Esophagus muscularis mucosa (tissue), 4 donors: ENCODE data around the gene SLC14A1.

Source experiments
- EP300 ChIP-seq: sonication (generic); formaldehyde crosslinking; IDR thresholded peaks from one replicate; pipeline ENCODE4 v1.6.1; 2017; ENCODE audit warnings: antibody characterized with exemption
- POLR2AphosphoS5 ChIP-seq, 2 donors: sonication (generic); formaldehyde crosslinking; IDR thresholded peaks; one replicate each; pipeline ENCODE4 v1.6.1; 2017; ENCODE audit warnings: antibody characterized with exemption in 2 of 2
- TF ChIP-seq, protein P1 (sequence below), 3 experiments: fragments of 200-600 bp in 2 of 3; fragments of 450-650 bp in 1 of 3; sonication (generic) in 2 of 3; IDR thresholded peaks; one replicate each; pipeline ENCODE4 v1.5.1; 2017 to 2019; ENCODE audit warnings: antibody characterized with exemption in 3 of 3, mild to moderate bottlenecking in 2 of 3, moderate library complexity in 1 of 3

- TF ChIP-seq EP300 (no peak), POLR2AphosphoS5 (IDR thresholded peaks at IDR 0.05) (no peak)
- TF ChIP-seq, protein P1, sequence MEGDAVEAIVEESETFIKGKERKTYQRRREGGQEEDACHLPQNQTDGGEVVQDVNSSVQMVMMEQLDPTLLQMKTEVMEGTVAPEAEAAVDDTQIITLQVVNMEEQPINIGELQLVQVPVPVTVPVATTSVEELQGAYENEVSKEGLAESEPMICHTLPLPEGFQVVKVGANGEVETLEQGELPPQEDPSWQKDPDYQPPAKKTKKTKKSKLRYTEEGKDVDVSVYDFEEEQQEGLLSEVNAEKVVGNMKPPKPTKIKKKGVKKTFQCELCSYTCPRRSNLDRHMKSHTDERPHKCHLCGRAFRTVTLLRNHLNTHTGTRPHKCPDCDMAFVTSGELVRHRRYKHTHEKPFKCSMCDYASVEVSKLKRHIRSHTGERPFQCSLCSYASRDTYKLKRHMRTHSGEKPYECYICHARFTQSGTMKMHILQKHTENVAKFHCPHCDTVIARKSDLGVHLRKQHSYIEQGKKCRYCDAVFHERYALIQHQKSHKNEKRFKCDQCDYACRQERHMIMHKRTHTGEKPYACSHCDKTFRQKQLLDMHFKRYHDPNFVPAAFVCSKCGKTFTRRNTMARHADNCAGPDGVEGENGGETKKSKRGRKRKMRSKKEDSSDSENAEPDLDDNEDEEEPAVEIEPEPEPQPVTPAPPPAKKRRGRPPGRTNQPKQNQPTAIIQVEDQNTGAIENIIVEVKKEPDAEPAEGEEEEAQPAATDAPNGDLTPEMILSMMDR (IDR thresholded peaks at IDR 0.05): no peak
These were observed 15.3 kb downstream of the SLC14A1 start for GRCh38 chr18:45739268-45739667.
